Osteoblast (primary cell): ENCODE results near the gene BMP8B. TPM values are rescaled to one million over a fixed set of nuclear protein-coding genes. Genes with fewer than 3 reads are reported as not detected.
"Not testable (repeated sequence)": the region's sequence is repeated elsewhere in the genome, so short reads cannot be mapped to it uniquely, and the experiment has no call there.

ENCODE experiments used
- DNase-seq: peaks from one replicate; pipeline ENCODE4 v3.0.0; 2011; ENCODE audit warnings: low spot score, mixed read lengths; ENCODE audit not compliant: insufficient read length; ENCODE audit errors: missing footprints
- H2AFZ ChIP-seq: 2 replicates; pipeline ENCODE4 v1.6.0; 2011; ENCODE audit warnings: mild to moderate bottlenecking, low read length
- H3K27ac ChIP-seq: 2 replicates; pipeline ENCODE4 v1.5.1; 2011; ENCODE audit warnings: mild to moderate bottlenecking, low read depth, low read length, moderate library complexity
- H3K27me3 ChIP-seq: 2 replicates; pipeline ENCODE4 v1.6.0; 2012; ENCODE audit warnings: mild to moderate bottlenecking, control low read depth, inconsistent platforms, low read length, moderate library complexity; ENCODE audit not compliant: insufficient read depth
- H3K36me3 ChIP-seq: 2 replicates; pipeline ENCODE4 v1.5.1; 2011; ENCODE audit warnings: mild to moderate bottlenecking, low read length, control low read depth, moderate library complexity; ENCODE audit not compliant: insufficient read depth
- H3K4me1 ChIP-seq: 2 replicates; pipeline ENCODE4 v1.5.1; 2011; ENCODE audit warnings: mild to moderate bottlenecking, low read length, control low read depth, moderate library complexity; ENCODE audit not compliant: insufficient read depth
- H3K4me2 ChIP-seq: 2 replicates; pipeline ENCODE4 v1.6.0; 2011; ENCODE audit warnings: mild to moderate bottlenecking, low read length; ENCODE audit not compliant: insufficient read depth
- H3K4me3 ChIP-seq: fragments of 200-600 bp; sonication (generic); 3 replicates; pipeline ENCODE4 v1.5.1; 2012; ENCODE audit warnings: mild to moderate bottlenecking, low read length, inconsistent platforms; ENCODE audit not compliant: insufficient read depth
- H3K79me2 ChIP-seq: 2 replicates; pipeline ENCODE4 v1.6.0; 2012; ENCODE audit warnings: mild to moderate bottlenecking, low read length, control low read depth, inconsistent platforms; ENCODE audit not compliant: insufficient read depth
- H3K9me3 ChIP-seq: 2 replicates; pipeline ENCODE4 v1.5.1; 2011; ENCODE audit warnings: low read depth, low read length, control low read depth
- H4K20me1 ChIP-seq: 2 replicates; pipeline ENCODE4 v1.6.0; 2012; ENCODE audit warnings: mild to moderate bottlenecking, low read length, control low read depth; ENCODE audit not compliant: insufficient read depth
- total RNA-seq: library from RNA; depleted of rRNA; stranded (reverse); fragments of >200 nt; gene quantifications from 2 replicates; pipeline ENCODE4 v1.2.3, GENCODE V29; 2012
- TF ChIP-seq, protein P1 (sequence below): IDR thresholded peaks from 2 replicates; pipeline ENCODE4 v1.5.1; 2011; ENCODE audit warnings: mild to moderate bottlenecking, low read depth, low read length, moderate library complexity; ENCODE audit errors: extremely low read depth

Gene BMP8B
- total RNA-seq, 1 donor = 0.36 TPM

GRCh38 chr1:39800471-39800835, 11.8 kb upstream of the BMP8B start:
- no peak for DNase-seq
- H3K9me3 ChIP-seq = no peaks in the 10 kb centered on the region
- H3K4me3 ChIP-seq = no peak overlapping the region
- H4K20me1 ChIP-seq = no peaks in the 10 kb centered on the region
- peak overlapping the region; percentile 81 for H3K4me2 ChIP-seq
- no peaks in the 10 kb centered on the region for H3K27me3 ChIP-seq
- no peaks in the 10 kb centered on the region for H3K79me2 ChIP-seq
- no peaks in the 10 kb centered on the region for H3K36me3 ChIP-seq
- peak overlapping the region; percentile 76 for H3K27ac ChIP-seq
- no peak overlapping the region for H2AFZ ChIP-seq
- TF ChIP-seq, protein P1, sequence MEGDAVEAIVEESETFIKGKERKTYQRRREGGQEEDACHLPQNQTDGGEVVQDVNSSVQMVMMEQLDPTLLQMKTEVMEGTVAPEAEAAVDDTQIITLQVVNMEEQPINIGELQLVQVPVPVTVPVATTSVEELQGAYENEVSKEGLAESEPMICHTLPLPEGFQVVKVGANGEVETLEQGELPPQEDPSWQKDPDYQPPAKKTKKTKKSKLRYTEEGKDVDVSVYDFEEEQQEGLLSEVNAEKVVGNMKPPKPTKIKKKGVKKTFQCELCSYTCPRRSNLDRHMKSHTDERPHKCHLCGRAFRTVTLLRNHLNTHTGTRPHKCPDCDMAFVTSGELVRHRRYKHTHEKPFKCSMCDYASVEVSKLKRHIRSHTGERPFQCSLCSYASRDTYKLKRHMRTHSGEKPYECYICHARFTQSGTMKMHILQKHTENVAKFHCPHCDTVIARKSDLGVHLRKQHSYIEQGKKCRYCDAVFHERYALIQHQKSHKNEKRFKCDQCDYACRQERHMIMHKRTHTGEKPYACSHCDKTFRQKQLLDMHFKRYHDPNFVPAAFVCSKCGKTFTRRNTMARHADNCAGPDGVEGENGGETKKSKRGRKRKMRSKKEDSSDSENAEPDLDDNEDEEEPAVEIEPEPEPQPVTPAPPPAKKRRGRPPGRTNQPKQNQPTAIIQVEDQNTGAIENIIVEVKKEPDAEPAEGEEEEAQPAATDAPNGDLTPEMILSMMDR = no peak
- H3K4me1 ChIP-seq = peaks cover 11% of the 10 kb centered on the region

DNA sequence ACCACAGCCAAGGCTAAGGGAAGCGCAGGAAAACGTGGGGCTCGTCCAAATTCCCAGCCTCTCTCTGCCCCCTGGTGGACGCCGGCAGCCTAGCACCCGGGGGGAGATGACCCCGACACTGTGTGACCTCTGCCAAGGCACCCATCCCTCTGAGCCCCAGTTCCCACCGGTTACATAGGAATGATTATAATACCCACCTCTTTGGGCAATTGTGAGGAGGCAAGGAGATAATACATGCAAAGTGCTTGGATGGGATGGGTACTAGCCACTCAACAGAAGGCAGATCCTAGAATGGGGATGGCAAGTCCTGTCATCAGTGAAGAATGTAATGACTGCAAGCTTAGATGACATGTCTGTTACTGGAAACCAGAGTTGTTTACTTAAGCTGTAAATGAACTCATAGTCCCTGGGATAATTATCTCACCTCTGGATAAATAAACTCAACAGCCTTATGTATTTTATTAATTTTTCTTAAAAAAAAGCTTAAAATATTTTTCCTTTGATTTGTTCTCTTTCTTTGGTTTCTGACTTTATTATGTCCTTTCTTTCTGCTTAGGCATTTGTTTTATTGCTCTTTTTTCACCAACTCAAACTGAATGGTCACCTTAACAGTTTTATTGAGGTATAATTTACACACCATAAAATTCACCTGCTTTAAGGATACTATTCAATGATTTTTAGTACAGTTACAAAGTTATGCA, 11.3 kb upstream of the BMP8B start:
- H4K20me1 ChIP-seq = no peaks in the 10 kb centered on the region
- H3K9me3 ChIP-seq = no peaks in the 10 kb centered on the region
- H2AFZ ChIP-seq = peak overlapping the region; percentile 75
- no peaks in the 10 kb centered on the region for H3K27me3 ChIP-seq
- DNase-seq = peak; percentile 97
- H3K79me2 ChIP-seq = no peaks in the 10 kb centered on the region
- H3K36me3 ChIP-seq = no peaks in the 10 kb centered on the region
- H3K27ac ChIP-seq = peak overlapping the region; percentile 76
- H3K4me3 ChIP-seq = peak overlapping the region; percentile 35
- TF ChIP-seq, protein P1 = peak; percentile 80
- H3K4me1 ChIP-seq = peaks cover 11% of the 10 kb centered on the region
- peak overlapping the region; percentile 81 for H3K4me2 ChIP-seq

DNA sequence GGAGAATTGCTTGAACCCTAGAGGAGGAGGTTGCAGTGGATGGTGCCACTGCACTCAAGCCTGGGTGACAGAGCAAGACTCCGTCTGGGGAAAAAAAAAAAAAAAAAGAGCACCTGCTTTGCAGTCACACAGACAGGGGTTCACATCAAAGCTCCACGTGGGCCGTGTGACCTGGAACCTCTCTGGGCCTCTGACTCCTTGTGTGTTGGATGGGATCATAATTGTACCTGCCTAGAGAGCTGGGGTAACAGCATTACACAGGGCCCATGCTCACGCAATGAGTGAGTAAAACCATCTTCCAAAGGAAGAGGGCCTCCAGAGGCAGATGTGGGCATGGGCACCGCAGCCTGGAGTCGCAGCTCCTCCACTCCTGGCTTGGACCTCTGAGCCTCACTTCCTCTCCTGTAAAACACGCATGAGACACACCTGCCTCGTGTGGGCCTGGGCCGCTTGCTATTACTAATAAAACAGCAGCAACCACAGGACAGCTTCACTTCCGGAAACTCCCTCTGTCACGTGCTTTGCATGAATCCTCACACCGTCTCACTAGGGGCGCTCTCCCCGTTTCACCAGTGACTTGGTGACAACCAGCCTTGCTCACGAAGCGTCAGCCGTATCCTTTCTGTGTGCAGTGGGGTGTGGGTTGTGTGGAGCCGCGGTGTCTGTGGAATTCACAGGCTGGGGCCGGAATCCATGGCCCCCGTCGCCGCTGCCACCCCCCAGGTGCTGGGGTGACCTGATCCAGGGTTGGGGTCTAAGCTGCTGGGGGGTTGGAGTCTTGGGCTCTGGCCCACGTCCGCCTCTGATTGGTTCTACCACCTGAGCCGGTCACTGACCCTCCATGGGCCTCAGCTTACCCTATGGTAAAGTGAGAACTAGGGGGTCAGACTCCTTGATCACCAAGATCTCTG, 10.4 kb upstream of the BMP8B start:
- peak overlapping the region; percentile 91 for H2AFZ ChIP-seq
- H3K27ac ChIP-seq = peak overlapping the region; percentile 76
- H3K4me1 ChIP-seq = peaks cover 11% of the 10 kb centered on the region
- H3K27me3 ChIP-seq, H3K9me3 ChIP-seq, H4K20me1 ChIP-seq, H3K79me2 ChIP-seq, H3K4me3 ChIP-seq, H3K36me3 ChIP-seq: not testable (repeated sequence)
- peak; percentile 81 for DNase-seq
- H3K4me2 ChIP-seq = peak overlapping the region; percentile 81

DNA sequence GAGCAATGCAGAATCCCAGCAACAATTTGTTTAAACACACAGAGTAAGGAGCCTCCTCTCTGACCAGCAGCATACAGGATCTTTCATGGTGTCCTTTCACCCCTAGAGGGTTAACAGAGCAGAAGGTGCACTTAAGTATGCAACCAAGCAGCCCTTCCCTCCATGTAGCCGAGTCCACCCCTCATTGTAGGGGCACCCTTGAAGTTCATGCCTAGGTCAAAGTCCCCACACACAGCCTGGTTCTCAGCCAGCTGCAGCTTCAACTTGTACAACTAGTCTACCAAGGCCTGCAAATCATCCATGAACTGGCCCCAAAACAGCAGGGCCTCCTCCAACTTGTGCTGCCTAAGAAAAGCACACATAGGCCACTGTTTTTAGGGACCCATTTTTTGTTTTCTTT, 7.0 kb upstream of the BMP8B start:
- H3K4me2 ChIP-seq = no peak overlapping the region
- no peak overlapping the region for H3K4me3 ChIP-seq
- H3K36me3 ChIP-seq = no peaks in the 10 kb centered on the region
- TF ChIP-seq, protein P1 = no peak
- H3K79me2 ChIP-seq = no peaks in the 10 kb centered on the region
- H4K20me1 ChIP-seq = no peaks in the 10 kb centered on the region
- peaks cover 13% of the 10 kb centered on the region for H3K27me3 ChIP-seq
- H3K27ac ChIP-seq = no peak overlapping the region
- H3K4me1 ChIP-seq = peaks cover 11% of the 10 kb centered on the region
- H2AFZ ChIP-seq = no peak overlapping the region
- H3K9me3 ChIP-seq = no peaks in the 10 kb centered on the region
- DNase-seq = no peak
